ENCODE results near the gene TOB1. TPM values are rescaled to one million over a fixed set of nuclear protein-coding genes. Genes with fewer than 3 reads are reported as not detected.

The TOB1 gene
- total and polyA plus RNA-seq, 2 donors (not counting 1 experiment from before 2014, with no cell fraction given), result 23.3 to 28.9 TPM

GRCh38 chr17:50850640-50851039 is 15.5 kb downstream of the TOB1 start:
- Histone ChIP-seq H3K4me1 (ENCODE audit: control insufficient read depth in 2 of 2, insufficient read depth in 2 of 2, low read length in 2 of 2) (peaks cover 9 to 11% of the 10 kb centered on the region in 2 donors), H3K9me3 (ENCODE audit: control extremely low read depth in 1 of 3, control insufficient read depth in 2 of 3, insufficient read depth in 1 of 3, low read length in 2 of 3) (peaks cover 0 to 17% (median 7%) of the 10 kb centered on the region in 3 donors), H3K9ac (ENCODE audit: low read length) (no peak overlapping the region), H3K4me2 (replicated peaks; ENCODE audit: low read depth, low read length, poor library complexity, severe bottlenecking) (no peak overlapping the region), H2AFZ (ENCODE audit: insufficient read depth, low read depth, low read length, poor library complexity, severe bottlenecking) (no peak overlapping the region), H3K36me3 (replicated peaks in 1 of 2; ENCODE audit: control extremely low read depth in 1 of 2, control insufficient read depth in 1 of 2, extremely low read depth in 1 of 2, insufficient read depth in 2 of 2, low read length in 1 of 2) (no peaks in the 10 kb centered on the region), H3K4me3 (ENCODE audit: control extremely low read depth in 1 of 5, extremely low read depth in 1 of 5, insufficient read depth in 1 of 5, low read depth in 2 of 5, low read length in 4 of 5) (no peak overlapping the region), H3K27ac (ENCODE audit: low read length in 2 of 2) (no peak overlapping the region), H3K79me2 (ENCODE audit: control insufficient read depth, insufficient read depth, low read length) (no peaks in the 10 kb centered on the region), H3K27me3 (replicated peaks in 1 of 4; ENCODE audit: control extremely low read depth in 1 of 4, control insufficient read depth in 3 of 4, insufficient read depth in 4 of 4, low read length in 3 of 4) (no peaks in the 10 kb centered on the region), H4K20me1 (ENCODE audit: control insufficient read depth, insufficient read depth, low read length, poor library complexity, severe bottlenecking) (no peaks in the 10 kb centered on the region)
- no peak overlapping the region for H3K4me3 Mint-ChIP-seq
- peaks cover 13% of the 10 kb centered on the region for H3K4me1 Mint-ChIP-seq
- WGBS (ENCODE audit: insufficient coverage), result 89% methylated on average over 3 of the region's 7 CpGs
- DNase-seq (no peak), ATAC-seq (ENCODE audit: low read depth) (no peak)
- H3K27ac Mint-ChIP-seq, result no peak overlapping the region
- no peak for TF ChIP-seq EZH2 (IDR thresholded peaks at IDR 0.05; ENCODE audit: borderline replicate concordance, insufficient read depth, low read depth, low read length, poor library complexity, severe bottlenecking)
- TF ChIP-seq CTCF (IDR thresholded peaks at IDR 0.05), result no peak
- CTCF ChIA-PET, result interaction anchor here (1.6 to 10.7 kb wide), 5 partner anchors 13 to 114 kb away, joined by 4 to 400 read pairs (median 20); partner anchors contain the start of gene TOB1
- H3K27me3 Mint-ChIP-seq, result no peaks in the 10 kb centered on the region
- POLR2A ChIA-PET, result no interaction called here
- H3K9me3 Mint-ChIP-seq (ENCODE audit: insufficient read depth), result peaks cover 6% of the 10 kb centered on the region
- intact Hi-C loops (cut with micrococcal nuclease), result loop anchor here (5.0 kb wide), 1 partner anchor 302 kb away; the partner anchor contains the start of gene NME1

GRCh38 chr17:50848711-50849110 is 17.4 kb downstream of the TOB1 start:
- H3K4me3 Mint-ChIP-seq, result no peak overlapping the region
- Histone ChIP-seq H3K4me2 (replicated peaks; ENCODE audit: low read depth, low read length, poor library complexity, severe bottlenecking) (no peak overlapping the region), H3K27ac (ENCODE audit: low read length in 2 of 2) (no peak overlapping the region), H3K9me3 (ENCODE audit: control extremely low read depth in 1 of 3, control insufficient read depth in 2 of 3, insufficient read depth in 1 of 3, low read length in 2 of 3) (peaks cover 0 to 17% (median 7%) of the 10 kb centered on the region in 3 donors), H3K4me1 (ENCODE audit: control insufficient read depth in 2 of 2, insufficient read depth in 2 of 2, low read length in 2 of 2) (peaks cover 9 to 11% of the 10 kb centered on the region in 2 donors), H3K36me3 (replicated peaks in 1 of 2; ENCODE audit: control extremely low read depth in 1 of 2, control insufficient read depth in 1 of 2, extremely low read depth in 1 of 2, insufficient read depth in 2 of 2, low read length in 1 of 2) (no peaks in the 10 kb centered on the region), H3K27me3 (replicated peaks in 1 of 4; ENCODE audit: control extremely low read depth in 1 of 4, control insufficient read depth in 3 of 4, insufficient read depth in 4 of 4, low read length in 3 of 4) (no peaks in the 10 kb centered on the region), H3K79me2 (ENCODE audit: control insufficient read depth, insufficient read depth, low read length) (no peaks in the 10 kb centered on the region), H3K9ac (ENCODE audit: low read length) (no peak overlapping the region), H3K4me3 (ENCODE audit: control extremely low read depth in 1 of 5, extremely low read depth in 1 of 5, insufficient read depth in 1 of 5, low read depth in 2 of 5, low read length in 4 of 5) (no peak overlapping the region), H2AFZ (ENCODE audit: insufficient read depth, low read depth, low read length, poor library complexity, severe bottlenecking) (no peak overlapping the region), H4K20me1 (ENCODE audit: control insufficient read depth, insufficient read depth, low read length, poor library complexity, severe bottlenecking) (no peaks in the 10 kb centered on the region)
- WGBS (ENCODE audit: insufficient coverage), result no CpG with 5 or more reads among the region's 2 CpGs
- ChIA-PET CTCF (interaction anchor here (0.7 to 10.7 kb wide), 3 partner anchors 14 to 105 kb away, joined by 3 to 400 read pairs (median 125); partner anchors contain the start of gene TOB1), POLR2A (interaction anchor here (0.6 kb wide), 1 partner anchor 296 kb away, joined by 8 read pairs; no protein-coding TSS in a partner anchor)
- ATAC-seq (ENCODE audit: low read depth), result no peak
- no peak overlapping the region for H3K27ac Mint-ChIP-seq
- peaks cover 6% of the 10 kb centered on the region for H3K9me3 Mint-ChIP-seq (ENCODE audit: insufficient read depth)
- no peaks in the 10 kb centered on the region for H3K27me3 Mint-ChIP-seq
- no peak for DNase-seq
- intact Hi-C loops (cut with micrococcal nuclease), result no loop called here
- TF ChIP-seq CTCF (IDR thresholded peaks at IDR 0.05) (no peak), EZH2 (IDR thresholded peaks at IDR 0.05; ENCODE audit: borderline replicate concordance, insufficient read depth, low read depth, low read length, poor library complexity, severe bottlenecking) (no peak)
- peaks cover 13% of the 10 kb centered on the region for H3K4me1 Mint-ChIP-seq
